GM21390 (cell line): ENCODE measurements around the gene C19orf85.
"Not testable (repeated sequence)": the region's sequence is repeated elsewhere in the genome, so short reads cannot be mapped to it uniquely, and the experiment has no call there.

Source experiments
- ATAC-seq: cut with Tn5 transposase; IDR thresholded peaks from one replicate; pipeline ENCODE4 v1.9.1; 2021; ENCODE audit not compliant: unreplicated experiment

The C19orf85 gene

DNA sequence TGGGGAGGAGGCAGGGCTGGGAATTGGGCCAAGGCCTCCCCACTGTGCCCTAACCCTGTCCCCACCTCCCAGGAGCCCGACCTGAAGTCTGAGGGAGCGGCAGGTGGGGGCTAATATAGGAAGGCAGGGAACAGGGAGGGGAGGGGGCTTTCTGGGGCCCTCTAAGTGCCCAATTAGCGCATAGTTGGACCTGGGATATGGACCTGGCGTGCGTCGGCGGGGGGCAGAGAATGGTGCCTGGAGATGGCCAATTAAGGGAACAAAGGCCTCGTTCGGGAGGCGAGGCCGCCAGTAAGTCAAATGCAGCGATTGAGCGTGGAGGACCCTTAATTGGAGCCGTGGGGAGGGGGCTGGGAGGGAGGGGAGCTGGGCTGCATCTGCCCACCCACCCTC is at the start of gene C19orf85:
Gene C19orf85 (minus strand): TSS at position 90 of the 393 bp plus-strand sequence. CDS start 197 bp downstream, outside the sequence.
- ATAC-seq = no peak

- no peak for ATAC-seq
These were observed 43.6 kb upstream of the C19orf85 start for GRCh38 chr19:55508120-55508519.

DNA sequence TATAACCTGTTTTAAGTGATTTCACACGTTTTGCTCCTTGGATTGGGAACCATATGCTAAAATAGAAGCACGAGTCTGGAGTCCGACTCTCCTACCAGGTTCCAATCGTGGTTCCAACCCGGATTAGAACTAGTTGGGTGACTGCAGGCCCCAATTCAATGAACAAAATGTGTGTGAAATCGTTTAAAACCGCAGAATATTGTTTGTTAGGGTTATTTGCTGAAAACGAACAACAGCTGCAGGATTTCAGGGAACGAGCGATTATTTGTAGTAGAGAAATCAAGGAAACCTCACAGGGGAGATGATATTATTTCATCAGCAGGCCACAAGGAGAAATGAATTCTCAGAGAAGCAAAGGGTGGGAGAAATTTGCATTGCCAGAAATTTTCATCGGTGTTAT is 40.4 kb upstream of the C19orf85 start:
- no peak for ATAC-seq

- ATAC-seq = no peak
These were observed 39.7 kb upstream of the C19orf85 start for GRCh38 chr19:55504252-55504603.

DNA sequence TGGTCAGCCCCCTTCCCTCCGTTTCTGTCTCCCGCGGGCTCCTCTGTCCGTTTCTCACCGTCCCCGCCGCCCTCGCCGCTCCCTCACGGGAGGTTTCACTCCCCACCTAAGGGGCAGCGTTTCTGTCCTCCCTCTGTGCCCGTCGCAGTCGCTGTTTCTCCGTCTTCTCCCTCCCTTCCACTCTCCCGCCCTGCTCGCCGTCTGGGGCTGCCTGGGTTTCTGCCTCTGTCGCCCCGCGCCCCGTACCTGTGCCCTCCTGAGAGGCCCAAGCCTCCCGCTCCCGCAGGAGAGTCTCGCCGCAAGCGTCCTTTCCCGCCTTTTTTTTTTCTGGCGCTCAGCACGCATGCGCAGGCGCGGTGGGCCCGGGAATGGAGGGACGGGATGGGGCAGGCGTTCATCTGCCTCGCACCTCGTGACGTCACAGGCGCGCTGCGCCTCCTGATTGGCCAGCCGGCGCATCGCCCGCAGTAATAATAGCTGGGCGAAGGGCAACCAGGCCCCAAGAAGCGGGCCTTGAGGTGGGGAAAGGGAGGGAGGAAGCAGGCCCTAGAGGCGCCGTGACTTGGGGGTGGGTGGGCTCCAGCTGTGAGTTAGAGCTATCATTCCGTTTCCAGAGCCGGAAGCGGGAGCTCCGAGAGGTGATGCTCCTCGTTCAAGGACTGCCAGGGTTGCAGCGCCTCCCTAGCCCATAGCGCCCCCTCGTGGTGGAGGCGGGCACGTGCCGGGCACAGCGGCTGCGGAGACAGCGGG is 39.1 kb upstream of the C19orf85 start:
- ATAC-seq = peak; percentile 85

DNA sequence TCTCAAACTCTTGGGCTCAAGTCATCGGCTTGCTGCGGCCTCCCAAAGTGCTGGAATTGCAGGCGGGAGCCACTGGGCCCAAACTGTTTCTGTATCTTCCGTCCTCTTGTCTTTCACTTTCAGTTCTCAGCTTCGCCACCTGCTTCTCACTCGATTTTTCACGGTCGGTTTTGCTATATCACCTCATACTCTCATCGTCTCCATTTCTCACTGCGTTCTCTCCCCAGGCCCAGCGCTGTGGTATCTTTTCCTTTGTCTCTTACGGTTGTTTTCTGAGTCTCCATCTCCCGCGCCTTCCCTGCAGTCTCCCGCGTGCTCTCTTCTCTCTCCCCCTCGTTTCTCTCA is 38.6 kb upstream of the C19orf85 start:
- ATAC-seq = no peak

- no peak for ATAC-seq
These were observed 37.8 kb upstream of the C19orf85 start for GRCh38 chr19:55502197-55502952.

GRCh38 chr19:55500368-55500952 is 35.9 kb upstream of the C19orf85 start:
- no peak for ATAC-seq

DNA sequence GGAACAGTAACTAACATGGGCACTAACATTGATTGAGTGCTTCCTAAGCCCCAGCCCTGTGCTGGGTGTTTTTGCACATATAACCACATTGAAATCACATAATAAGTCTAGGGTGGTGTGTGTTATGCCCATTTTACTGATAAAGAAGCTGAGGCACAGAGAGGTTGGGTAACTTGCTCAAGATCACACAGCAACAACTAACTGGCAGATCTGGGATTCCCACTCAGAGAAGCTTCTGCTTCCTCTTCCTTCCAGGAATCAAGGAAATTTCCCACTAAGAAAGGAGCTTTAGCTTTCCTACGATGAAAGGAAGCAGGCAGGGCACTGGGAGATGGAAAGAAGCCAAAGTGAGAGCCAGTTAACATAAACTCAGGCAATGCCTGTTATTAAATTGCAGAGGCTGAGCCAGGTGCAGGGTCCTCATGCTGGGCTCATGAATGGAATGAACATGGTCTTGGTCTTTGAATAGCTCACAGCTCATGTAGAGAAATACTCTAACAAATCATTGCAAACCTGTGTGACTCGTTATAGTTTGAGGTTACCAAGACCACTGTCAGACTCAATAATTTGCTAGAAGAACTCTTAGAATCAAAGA is 33.8 kb upstream of the C19orf85 start:
- no peak for ATAC-seq

DNA sequence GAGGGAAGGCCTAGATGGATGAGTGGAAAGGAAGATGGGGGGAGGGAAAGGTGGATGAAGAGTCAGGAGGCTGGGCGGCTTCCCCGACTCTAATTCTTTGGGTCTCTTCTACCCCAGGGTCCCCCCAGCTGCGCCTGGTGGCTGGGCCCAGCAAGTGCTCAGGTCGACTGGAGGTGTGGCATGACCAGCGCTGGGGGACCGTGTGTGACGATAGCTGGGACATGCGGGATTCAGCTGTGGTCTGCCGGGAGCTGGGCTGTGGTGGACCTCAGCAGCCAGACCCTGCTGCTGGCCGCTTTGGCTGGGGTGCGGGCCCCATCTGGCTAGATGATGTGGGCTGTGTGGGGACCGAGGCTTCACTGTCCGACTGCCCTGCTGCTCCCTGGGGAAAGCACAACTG is 33.2 kb upstream of the C19orf85 start:
- no peak for ATAC-seq

- ATAC-seq = not testable (repeated sequence)
These were observed 32.3 kb upstream of the C19orf85 start for GRCh38 chr19:55496820-55497219.

- ATAC-seq = no peak
These were observed 31.2 kb upstream of the C19orf85 start for GRCh38 chr19:55495646-55496349.

- no peak for ATAC-seq
These were observed 29.7 kb upstream of the C19orf85 start for GRCh38 chr19:55494172-55494761.

DNA sequence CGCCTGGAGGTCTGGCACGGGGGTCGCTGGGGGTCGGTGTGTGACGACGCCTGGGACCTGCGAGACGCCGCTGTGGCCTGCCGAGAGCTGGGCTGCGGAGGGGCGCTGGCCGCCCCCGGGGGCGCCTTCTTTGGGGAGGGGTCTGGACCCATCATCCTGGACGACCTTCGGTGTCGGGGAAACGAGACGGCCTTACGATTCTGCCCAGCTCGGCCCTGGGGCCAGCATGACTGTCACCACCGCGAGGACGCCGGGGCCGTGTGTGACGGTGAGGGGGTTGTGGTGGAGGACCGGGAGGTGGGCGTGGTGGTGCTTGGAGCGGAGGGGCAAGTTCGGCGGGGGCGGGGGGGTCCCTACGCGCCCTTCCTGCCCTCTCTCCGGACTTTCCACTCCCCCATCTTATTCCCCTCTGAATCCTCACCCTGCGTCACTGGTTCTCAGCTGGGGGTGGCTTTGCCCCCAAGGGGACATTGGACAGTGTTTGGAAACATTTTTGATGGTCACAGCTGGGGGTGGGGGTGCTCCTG is 29.2 kb upstream of the C19orf85 start:
- ATAC-seq = no peak

DNA sequence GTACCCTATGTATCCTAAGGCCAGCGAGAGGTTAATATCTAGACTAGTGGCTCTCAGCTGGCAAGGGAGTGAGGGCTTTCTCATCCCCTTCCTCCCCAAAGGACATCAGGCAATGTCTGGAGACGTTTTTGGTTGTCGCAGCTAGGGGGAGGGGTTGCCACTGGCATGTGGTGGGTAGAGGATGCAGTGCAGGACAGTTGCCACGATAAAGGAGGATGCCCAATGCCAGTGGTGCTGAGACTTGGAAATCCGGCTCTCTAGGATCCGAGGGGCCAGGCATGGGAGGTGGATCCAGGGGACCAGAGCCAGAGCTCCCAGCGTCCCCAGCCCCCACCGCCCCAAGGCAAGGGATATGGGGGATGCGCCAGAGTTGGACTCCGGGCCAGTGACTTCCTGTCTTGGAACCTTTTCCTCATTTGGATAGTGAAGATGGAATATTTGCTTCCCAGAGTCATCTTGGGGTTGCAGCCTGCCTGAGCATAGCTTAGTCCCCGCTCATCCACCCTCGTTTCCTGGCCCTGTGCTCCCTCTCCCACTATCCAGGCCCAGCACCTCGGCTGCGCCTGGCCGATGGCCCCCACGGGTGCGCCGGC is 28.6 kb upstream of the C19orf85 start:
- ATAC-seq = no peak

GRCh38 chr19:55492362-55492944 is 27.9 kb upstream of the C19orf85 start:
- ATAC-seq = no peak

GRCh38 chr19:55491546-55492360 is 27.2 kb upstream of the C19orf85 start:
- ATAC-seq = no peak

- no peak for ATAC-seq
These were observed 26.2 kb upstream of the C19orf85 start for GRCh38 chr19:55490478-55491432.
